H9 (cell line): Measurements from ENCODE around the gene USH2A. TPM values are rescaled to one million over a fixed set of nuclear protein-coding genes. Genes with fewer than 3 reads are reported as not detected.

Experiments
- DNase-seq: peaks from one replicate; pipeline ENCODE4 v3.0.0-alpha.2; 2017
- H2AFZ ChIP-seq: one replicate; pipeline ENCODE4 v1.6.1; 2013; ENCODE audit warnings: mild to moderate bottlenecking, low read length, control low read depth, moderate library complexity
- H2AK5ac ChIP-seq: 2 replicates; pipeline ENCODE4 v1.6.1; 2013; ENCODE audit warnings: low read length, control low read depth, mixed read lengths; ENCODE audit not compliant: insufficient read length
- H2BK120ac ChIP-seq: one replicate; pipeline ENCODE4 v1.6.1; 2013; ENCODE audit warnings: low read depth, mild to moderate bottlenecking, low read length, control low read depth, inconsistent platforms; ENCODE audit not compliant: poor library complexity, severe bottlenecking
- H2BK12ac ChIP-seq: 2 replicates; pipeline ENCODE4 v1.6.1; 2013; ENCODE audit warnings: low read length, control low read depth, mixed read lengths, low read depth; ENCODE audit not compliant: insufficient read length
- H2BK15ac ChIP-seq: 2 replicates; pipeline ENCODE4 v1.6.1; 2013; ENCODE audit warnings: low read depth, low read length, control low read depth
- H2BK20ac ChIP-seq: one replicate; pipeline ENCODE4 v1.6.1; 2013; ENCODE audit warnings: low read depth, mild to moderate bottlenecking, low read length, control low read depth, inconsistent platforms; ENCODE audit not compliant: poor library complexity, severe bottlenecking
- H2BK5ac ChIP-seq: 2 replicates; pipeline ENCODE4 v1.6.1; 2013; ENCODE audit warnings: low read length, control low read depth, mixed read lengths; ENCODE audit not compliant: insufficient read length
- H3K14ac ChIP-seq: 2 replicates; pipeline ENCODE4 v1.6.1; 2013; ENCODE audit warnings: low read length, control low read depth; ENCODE audit not compliant: insufficient read depth
- H3K18ac ChIP-seq: 2 replicates; pipeline ENCODE4 v1.6.1; 2013; ENCODE audit warnings: low read depth, mild to moderate bottlenecking, mixed read lengths, low read length, control low read depth; ENCODE audit not compliant: insufficient read length
- H3K23ac ChIP-seq: 2 replicates; pipeline ENCODE4 v1.6.1; 2013; ENCODE audit warnings: low read length, control low read depth, mixed read lengths, low read depth; ENCODE audit not compliant: insufficient read length
- H3K23me2 ChIP-seq: 2 replicates; pipeline ENCODE4 v1.6.1; 2013; ENCODE audit warnings: low read depth, mild to moderate bottlenecking, mixed read lengths, low read length, control low read depth; ENCODE audit not compliant: insufficient read length, poor library complexity, severe bottlenecking
- H3K27ac ChIP-seq: 2 replicates; pipeline ENCODE4 v1.5.1; 2013; ENCODE audit warnings: low read length, control low read depth, mixed read lengths, low read depth; ENCODE audit not compliant: insufficient read length
- H3K27me3 ChIP-seq: 2 replicates; pipeline ENCODE4 v1.6.1; 2013; ENCODE audit warnings: low read length, control low read depth, inconsistent platforms; ENCODE audit not compliant: insufficient read depth
- H3K4ac ChIP-seq: 2 replicates; pipeline ENCODE4 v1.6.1; 2013; ENCODE audit warnings: low read depth, mild to moderate bottlenecking, control low read depth, inconsistent platforms, low read length, moderate library complexity
- H3K4me1 ChIP-seq: 2 replicates; pipeline ENCODE4 v1.6.1; 2013; ENCODE audit warnings: low read length, control low read depth, inconsistent platforms; ENCODE audit not compliant: insufficient read depth
- H3K4me2 ChIP-seq: 2 replicates; pipeline ENCODE4 v1.6.1; 2013; ENCODE audit warnings: low read length, control low read depth, mixed read lengths; ENCODE audit not compliant: insufficient read length, insufficient read depth
- H3K56ac ChIP-seq: 2 replicates; pipeline ENCODE4 v1.6.1; 2013; ENCODE audit warnings: low read depth, mild to moderate bottlenecking, mixed read lengths, low read length, control low read depth; ENCODE audit not compliant: insufficient read length
- H3K79me1 ChIP-seq: 2 replicates; pipeline ENCODE4 v1.6.1; 2013; ENCODE audit warnings: low read depth, mild to moderate bottlenecking, moderate library complexity, low read length, control low read depth, inconsistent platforms; ENCODE audit not compliant: insufficient read depth, poor library complexity, severe bottlenecking
- H3K79me2 ChIP-seq: 2 replicates; pipeline ENCODE4 v1.6.1; 2013; ENCODE audit warnings: low read length, control low read depth, inconsistent platforms; ENCODE audit not compliant: insufficient read depth
- H3K9ac ChIP-seq: 2 replicates; pipeline ENCODE4 v1.6.1; 2013; ENCODE audit warnings: low read length, control low read depth, mixed read lengths; ENCODE audit not compliant: insufficient read length; ENCODE audit errors: extremely low read depth
- H3K9me3 ChIP-seq: one replicate; pipeline ENCODE4 v1.6.1; 2013; ENCODE audit warnings: low read depth, low read length, inconsistent platforms; ENCODE audit not compliant: control insufficient read depth
- H3T11ph ChIP-seq: one replicate; pipeline ENCODE4 v1.6.1; 2013; ENCODE audit warnings: mild to moderate bottlenecking, low read length, control low read depth, inconsistent platforms
- H4K20me1 ChIP-seq: one replicate; pipeline ENCODE4 v1.6.1; 2013; ENCODE audit not compliant: control insufficient read depth, insufficient read length, insufficient read depth
- H4K5ac ChIP-seq: 2 replicates; pipeline ENCODE4 v1.6.1; 2013; ENCODE audit warnings: low read depth, mild to moderate bottlenecking, mixed read lengths, low read length, control low read depth; ENCODE audit not compliant: insufficient read length
- H4K8ac ChIP-seq: replicated peaks from 2 replicates; pipeline ENCODE4 v1.6.1; 2013; ENCODE audit warnings: low read length, control low read depth, mixed read lengths, low read depth; ENCODE audit not compliant: insufficient read length
- H4K91ac ChIP-seq: 2 replicates; pipeline ENCODE4 v1.6.1; 2013; ENCODE audit warnings: low read depth, mild to moderate bottlenecking, moderate library complexity, mixed read lengths, low read length, control low read depth; ENCODE audit not compliant: insufficient read length
- H3K27ac Mint-ChIP-seq, 3 experiments: 2 replicates in 2 of 3; 3 replicates in 1 of 3; pipeline ENCODE4 v1.8.0; 2020 to 2021; ENCODE audit warnings: mixed read lengths in 3 of 3, mild to moderate bottlenecking in 1 of 3, moderate library complexity in 1 of 3
- H3K27me3 Mint-ChIP-seq: 2 replicates; pipeline ENCODE4 v1.8.0; 2021; ENCODE audit warnings: low read depth, mild to moderate bottlenecking, moderate library complexity, mixed read lengths
- H3K36me3 Mint-ChIP-seq, 3 experiments: 2 replicates in 2 of 3; 3 replicates in 1 of 3; pipeline ENCODE4 v1.8.0; 2020 to 2021; ENCODE audit warnings: low read depth in 3 of 3, mixed read lengths in 3 of 3; ENCODE audit not compliant: insufficient read depth in 1 of 3
- H3K4me1 Mint-ChIP-seq, 2 experiments: 2 replicates each; pipeline ENCODE4 v1.8.0; 2020; ENCODE audit warnings: mixed read lengths in 2 of 2
- H3K4me3 Mint-ChIP-seq, 2 experiments: 2 replicates in 1 of 2; 3 replicates in 1 of 2; pipeline ENCODE4 v1.8.0; 2020 to 2021; ENCODE audit warnings: mild to moderate bottlenecking in 2 of 2, mixed read lengths in 2 of 2, moderate library complexity in 1 of 2
- H3K9me3 Mint-ChIP-seq, 2 experiments: 2 replicates in 1 of 2; 3 replicates in 1 of 2; pipeline ENCODE4 v1.8.0; 2020; ENCODE audit warnings: mild to moderate bottlenecking in 2 of 2, mixed read lengths in 2 of 2, moderate library complexity in 1 of 2
- WGBS: extraction: QIAGEN DNeasy Blood & Tissue Kit; methylation state at CpG from one replicate; pipeline ENCODE4 v1.1.7; 2013; ENCODE audit warnings: missing lambda C conversion rate, low lambda C conversion rate, mixed read lengths; ENCODE audit not compliant: insufficient read length; ENCODE audit errors: extremely low coverage; 5-methylcytosine and 5-hydroxymethylcytosine counted together
- total RNA-seq: library from RNA; stranded (reverse); gene quantifications from 2 replicates; pipeline ENCODE4 v1.2.1, GENCODE V29; 2021
- TF ChIP-seq, protein P1 (sequence below): fragments of 200-600 bp; sonication (generic); conservative IDR thresholded peaks from 3 replicates; pipeline ENCODE4 v1.8.0; 2021; ENCODE audit warnings: antibody characterized with exemption, mild to moderate bottlenecking

USH2A gene
- total RNA-seq, 1 experiment from 2014 or later = 0.11 TPM

DNA sequence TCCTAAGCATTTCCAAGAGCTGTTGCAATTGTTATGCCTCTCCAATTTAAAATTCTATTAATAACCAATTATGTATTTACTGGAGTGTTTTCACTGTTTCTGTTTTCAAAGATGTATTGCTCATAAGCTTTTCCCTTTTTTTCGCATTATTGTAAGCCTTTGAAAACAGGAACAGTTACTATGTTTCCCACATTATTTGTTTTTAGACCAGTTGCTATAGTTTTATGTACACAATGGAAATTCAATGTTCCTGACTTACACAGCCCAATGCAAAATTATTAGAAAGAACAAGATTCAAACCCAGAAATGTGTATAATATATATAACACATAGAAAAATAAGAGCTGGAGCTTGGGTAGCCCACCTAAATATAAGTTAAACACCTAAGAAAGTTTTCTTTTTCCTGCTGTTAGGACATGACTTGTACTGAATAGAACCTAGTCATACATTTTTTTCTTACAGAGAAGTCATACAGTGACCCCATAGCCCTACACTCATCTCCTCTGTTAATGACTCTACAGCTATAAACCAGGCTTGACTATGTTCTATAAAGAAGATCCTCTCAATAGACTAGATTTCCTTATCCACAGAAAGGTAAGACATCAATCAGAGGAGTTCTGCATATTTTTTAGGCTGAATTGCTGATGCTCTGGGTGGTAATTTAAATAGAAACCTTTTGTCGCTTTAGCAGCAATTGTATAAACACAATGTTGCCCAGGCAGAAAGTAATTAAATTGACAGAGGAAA is 299.6 kb downstream of the USH2A start:
- Histone ChIP-seq H2BK12ac (no peak overlapping the region), H3K27ac (no peak overlapping the region), H2BK20ac (no peak overlapping the region), H3K9me3 (no peaks in the 10 kb centered on the region), H3K56ac (no peak overlapping the region), H2BK5ac (no peak overlapping the region), H3K79me1 (no peaks in the 10 kb centered on the region), H3K4me1 (no peaks in the 10 kb centered on the region), H4K20me1 (no peaks in the 10 kb centered on the region), H3K4ac (no peak overlapping the region), H2AK5ac (no peak overlapping the region), H2BK120ac (no peak overlapping the region), H3K23me2 (no peaks in the 10 kb centered on the region), H3K14ac (no peak overlapping the region), H3K23ac (no peak overlapping the region), H4K91ac (no peak overlapping the region), H4K5ac (no peak overlapping the region), H3K27me3 (no peaks in the 10 kb centered on the region), H2BK15ac (no peak overlapping the region), H3T11ph (no peak overlapping the region), H4K8ac (no peak overlapping the region), H2AFZ (no peak overlapping the region), H3K4me2 (no peak overlapping the region), H3K18ac (no peak overlapping the region), H3K9ac (no peak overlapping the region), H3K79me2 (no peaks in the 10 kb centered on the region)
- Mint-ChIP-seq H3K9me3 (peaks cover 0 to 5% of the 10 kb centered on the region in 2 experiments; a peak in 1 of 5 replicates), H3K4me1 (peaks cover under 1 to 9% of the 10 kb centered on the region in 2 experiments; a peak in 3 of 4 replicates), H3K4me3 (no peak overlapping the region), H3K27me3 (no peaks in the 10 kb centered on the region), H3K36me3 (peaks cover 0 to 5% (median 0%) of the 10 kb centered on the region in 3 experiments; a peak in 1 of 7 replicates), H3K27ac (no peak overlapping the region)
- no CpG with 5 or more reads among the region's 2 CpGs for WGBS
- TF ChIP-seq, protein P1, sequence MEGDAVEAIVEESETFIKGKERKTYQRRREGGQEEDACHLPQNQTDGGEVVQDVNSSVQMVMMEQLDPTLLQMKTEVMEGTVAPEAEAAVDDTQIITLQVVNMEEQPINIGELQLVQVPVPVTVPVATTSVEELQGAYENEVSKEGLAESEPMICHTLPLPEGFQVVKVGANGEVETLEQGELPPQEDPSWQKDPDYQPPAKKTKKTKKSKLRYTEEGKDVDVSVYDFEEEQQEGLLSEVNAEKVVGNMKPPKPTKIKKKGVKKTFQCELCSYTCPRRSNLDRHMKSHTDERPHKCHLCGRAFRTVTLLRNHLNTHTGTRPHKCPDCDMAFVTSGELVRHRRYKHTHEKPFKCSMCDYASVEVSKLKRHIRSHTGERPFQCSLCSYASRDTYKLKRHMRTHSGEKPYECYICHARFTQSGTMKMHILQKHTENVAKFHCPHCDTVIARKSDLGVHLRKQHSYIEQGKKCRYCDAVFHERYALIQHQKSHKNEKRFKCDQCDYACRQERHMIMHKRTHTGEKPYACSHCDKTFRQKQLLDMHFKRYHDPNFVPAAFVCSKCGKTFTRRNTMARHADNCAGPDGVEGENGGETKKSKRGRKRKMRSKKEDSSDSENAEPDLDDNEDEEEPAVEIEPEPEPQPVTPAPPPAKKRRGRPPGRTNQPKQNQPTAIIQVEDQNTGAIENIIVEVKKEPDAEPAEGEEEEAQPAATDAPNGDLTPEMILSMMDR = no peak
- DNase-seq = no peak
